NCI-H1092 (cell line): ENCODE data around the gene NACC1.

ENCODE experiments used
- DNase-seq: peaks from one replicate; lab custom pipeline; 2025; lab: John Stamatoyannopoulos, UW

Gene NACC1

GRCh38 chr19:13117772-13118423 is at the start of gene NACC1:
Gene NACC1 (plus strand): TSS chr19:13118264. CDS start chr19:13135208, 16,944 bp downstream.
- peak; percentile 89 for DNase-seq

- DNase-seq: peak; percentile 35
These were observed 48.4 kb upstream of the NACC1 start for GRCh38 chr19:13069415-13070359.

- no peak for DNase-seq
These were observed 47.5 kb upstream of the NACC1 start for GRCh38 chr19:13070425-13071140.

- no peak for DNase-seq
These were observed 46.4 kb upstream of the NACC1 start for GRCh38 chr19:13071444-13072187.

GRCh38 chr19:13072188-13072908 is 45.7 kb upstream of the NACC1 start:
- no peak for DNase-seq

GRCh38 chr19:13073263-13073662 is 44.8 kb upstream of the NACC1 start:
- no peak for DNase-seq

- no peak for DNase-seq
These were observed 43.7 kb upstream of the NACC1 start for GRCh38 chr19:13074378-13074777.

- DNase-seq: no peak
These were observed 41.7 kb upstream of the NACC1 start for GRCh38 chr19:13076320-13076719.

- no peak for DNase-seq
These were observed 41.3 kb upstream of the NACC1 start for GRCh38 chr19:13076787-13077186.

GRCh38 chr19:13077240-13077639 is 40.8 kb upstream of the NACC1 start:
- no peak for DNase-seq

- no peak for DNase-seq
These were observed 39.7 kb upstream of the NACC1 start for GRCh38 chr19:13078381-13078780.

- peak; percentile 26 for DNase-seq
These were observed 39.0 kb upstream of the NACC1 start for GRCh38 chr19:13078897-13079541.

GRCh38 chr19:13079542-13079986 is 38.5 kb upstream of the NACC1 start:
- DNase-seq: no peak

- peak; percentile 56 for DNase-seq
These were observed 35.7 kb upstream of the NACC1 start for GRCh38 chr19:13082192-13083007.

- DNase-seq: no peak
These were observed 35.1 kb upstream of the NACC1 start for GRCh38 chr19:13083008-13083404.

GRCh38 chr19:13083627-13084026 is 34.4 kb upstream of the NACC1 start:
- no peak for DNase-seq

- no peak for DNase-seq
These were observed 32.4 kb upstream of the NACC1 start for GRCh38 chr19:13085666-13086065.

GRCh38 chr19:13086341-13086740 is 31.7 kb upstream of the NACC1 start:
- DNase-seq: no peak

- DNase-seq: no peak
These were observed 30.8 kb upstream of the NACC1 start for GRCh38 chr19:13087295-13087694.
